ENCODE measurements around the gene AIF1.

DNA sequence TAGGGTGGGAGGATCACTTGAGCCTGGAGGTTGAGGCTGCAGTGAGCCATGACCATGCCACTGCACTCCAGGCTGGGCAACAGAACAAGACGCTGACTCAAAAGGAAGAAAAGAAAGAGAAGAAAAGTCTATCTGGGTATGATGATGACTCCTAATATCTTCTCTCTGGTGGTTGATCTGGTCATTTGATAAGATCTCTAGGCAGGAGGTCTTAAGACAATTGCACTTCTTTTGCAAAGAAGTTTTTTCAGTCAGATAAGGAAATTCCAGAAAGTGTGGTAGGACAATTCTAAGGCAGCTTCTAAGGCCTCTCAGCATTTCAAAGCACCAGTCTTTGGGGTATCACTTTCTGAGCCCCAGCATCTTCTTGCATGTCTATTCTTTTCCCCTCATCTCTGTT is 7.7 kb upstream of the AIF1 start:
- TF ChIP-seq, protein P1, sequence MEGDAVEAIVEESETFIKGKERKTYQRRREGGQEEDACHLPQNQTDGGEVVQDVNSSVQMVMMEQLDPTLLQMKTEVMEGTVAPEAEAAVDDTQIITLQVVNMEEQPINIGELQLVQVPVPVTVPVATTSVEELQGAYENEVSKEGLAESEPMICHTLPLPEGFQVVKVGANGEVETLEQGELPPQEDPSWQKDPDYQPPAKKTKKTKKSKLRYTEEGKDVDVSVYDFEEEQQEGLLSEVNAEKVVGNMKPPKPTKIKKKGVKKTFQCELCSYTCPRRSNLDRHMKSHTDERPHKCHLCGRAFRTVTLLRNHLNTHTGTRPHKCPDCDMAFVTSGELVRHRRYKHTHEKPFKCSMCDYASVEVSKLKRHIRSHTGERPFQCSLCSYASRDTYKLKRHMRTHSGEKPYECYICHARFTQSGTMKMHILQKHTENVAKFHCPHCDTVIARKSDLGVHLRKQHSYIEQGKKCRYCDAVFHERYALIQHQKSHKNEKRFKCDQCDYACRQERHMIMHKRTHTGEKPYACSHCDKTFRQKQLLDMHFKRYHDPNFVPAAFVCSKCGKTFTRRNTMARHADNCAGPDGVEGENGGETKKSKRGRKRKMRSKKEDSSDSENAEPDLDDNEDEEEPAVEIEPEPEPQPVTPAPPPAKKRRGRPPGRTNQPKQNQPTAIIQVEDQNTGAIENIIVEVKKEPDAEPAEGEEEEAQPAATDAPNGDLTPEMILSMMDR (IDR thresholded peaks at IDR 0.05): no peak
- TF ChIP-seq POLR2A (IDR thresholded peaks at IDR 0.05) (no peak), EP300 (IDR thresholded peaks at IDR 0.05) (no peak)
